ENCODE measurements around the gene STARD5.

DNA sequence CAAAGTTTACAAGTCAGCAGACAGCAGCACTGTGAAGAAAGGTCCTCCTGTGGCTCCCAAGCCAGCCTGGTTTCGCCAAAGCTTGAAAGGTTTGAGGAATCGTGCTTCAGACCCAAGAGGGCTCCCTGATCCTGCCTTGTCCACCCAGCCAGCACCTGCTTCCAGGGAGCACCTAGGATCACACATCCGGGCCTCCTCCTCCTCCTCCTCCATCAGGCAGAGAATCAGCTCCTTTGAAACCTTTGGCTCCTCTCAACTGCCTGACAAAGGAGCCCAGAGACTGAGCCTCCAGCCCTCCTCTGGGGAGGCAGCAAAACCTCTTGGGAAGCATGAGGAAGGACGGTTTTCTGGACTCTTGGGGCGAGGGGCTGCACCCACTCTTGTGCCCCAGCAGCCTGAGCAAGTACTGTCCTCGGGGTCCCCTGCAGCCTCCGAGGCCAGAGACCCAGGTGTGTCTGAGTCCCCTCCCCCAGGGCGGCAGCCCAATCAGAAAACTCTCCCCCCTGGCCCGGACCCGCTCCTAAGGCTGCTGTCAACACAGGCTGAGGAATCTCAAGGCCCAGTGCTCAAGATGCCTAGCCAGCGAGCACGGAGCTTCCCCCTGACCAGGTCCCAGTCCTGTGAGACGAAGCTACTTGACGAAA, 24.2 kb downstream of the STARD5 start:
- TF ChIP-seq TBP (IDR thresholded peaks at IDR 0.05; ENCODE audit: low read depth, low read length) (no peak), GTF2F1 (IDR thresholded peaks at IDR 0.05; ENCODE audit: borderline replicate concordance, low read depth, low read length) (no peak), EZH2 (IDR thresholded peaks at IDR 0.05; ENCODE audit: low read depth, low read length, severe bottlenecking) (no peak), SIX5 (IDR thresholded peaks at IDR 0.05; ENCODE audit: low read depth, low read length) (no peak), SP1 (IDR thresholded peaks at IDR 0.05; ENCODE audit: low read depth, low read length) (no peak), ATF2 (IDR thresholded peaks at IDR 0.05; ENCODE audit: low read length) (no peak), BRCA1 (IDR thresholded peaks at IDR 0.05; ENCODE audit: low read depth, low read length) (no peak), CTCF (IDR thresholded peaks at IDR 0.05; ENCODE audit: control extremely low read depth in 1 of 3, insufficient read depth in 1 of 3, low read depth in 1 of 3, low read length in 3 of 3) (no peak), EP300 (IDR thresholded peaks at IDR 0.05; ENCODE audit: borderline replicate concordance in 1 of 2, low read depth in 2 of 2, low read length in 2 of 2) (no peak), CHD1 (IDR thresholded peaks at IDR 0.05; ENCODE audit: low read depth, low read length) (no peak)

Data from H1 (cell line).